ENCODE measurements around the gene TENT5C.

The TENT5C gene

DNA sequence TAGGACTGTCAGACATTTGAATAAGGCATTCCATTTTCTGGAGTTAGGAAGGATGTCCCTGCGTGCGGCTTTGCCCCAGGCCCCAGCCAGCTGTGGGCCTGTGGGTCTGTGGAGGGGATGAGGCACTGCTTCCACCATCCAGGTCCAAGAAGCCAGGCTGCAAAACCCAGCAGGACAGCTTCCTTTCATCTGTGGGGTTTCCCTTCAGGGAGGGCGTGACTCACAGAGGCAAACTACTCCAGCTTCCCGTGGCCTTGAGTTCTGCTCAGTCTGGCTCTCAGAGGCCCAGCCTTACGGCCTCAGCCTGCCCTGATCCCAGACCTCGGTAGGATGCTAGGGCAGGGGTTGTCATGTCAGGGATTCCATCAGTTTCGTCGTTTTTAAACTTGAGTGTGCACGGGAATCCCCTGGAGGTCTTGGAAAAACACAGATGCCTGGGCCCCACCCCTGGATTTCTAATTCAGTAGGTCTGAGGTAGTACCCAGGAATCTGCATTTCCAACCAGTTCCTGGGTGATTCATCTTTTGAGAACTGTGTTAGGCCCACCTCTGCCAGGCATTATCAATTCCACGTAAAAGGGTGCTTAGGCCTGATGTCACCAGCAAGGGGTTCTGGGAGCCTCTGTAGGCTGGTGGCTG is 32.3 kb upstream of the TENT5C start:
- no peak for DNase-seq

DNA sequence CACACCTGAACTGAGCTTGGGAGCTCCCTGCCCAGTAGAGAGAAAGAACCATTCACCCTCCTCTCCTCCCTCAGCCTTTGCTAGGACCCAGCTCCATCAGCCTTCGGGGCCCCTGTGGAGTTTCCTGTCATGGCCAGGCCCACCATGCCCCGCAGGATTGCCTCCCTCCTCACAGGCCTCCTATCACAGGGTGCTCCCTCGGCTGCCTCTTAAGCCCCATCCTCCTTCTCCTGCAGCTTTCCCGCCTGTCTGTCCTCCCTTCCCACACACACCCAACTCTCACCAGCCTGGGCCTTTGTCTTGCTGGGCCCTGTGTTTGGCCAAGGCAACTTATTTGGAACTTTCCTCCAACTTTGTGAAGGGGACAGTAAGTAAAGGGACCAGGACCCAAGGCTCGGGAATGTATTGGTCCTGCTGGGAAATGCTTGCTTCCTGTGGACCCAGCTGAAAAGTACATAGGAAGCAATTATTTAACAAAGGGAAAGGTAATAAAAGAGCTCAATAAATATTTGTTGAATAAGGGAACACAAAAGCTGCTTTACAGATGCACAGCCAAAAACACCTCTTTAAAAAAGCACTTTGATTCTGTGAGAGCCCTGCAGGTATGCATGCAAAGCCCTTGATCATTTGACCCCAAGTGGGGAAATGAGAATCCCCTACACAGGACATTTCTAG is 31.6 kb upstream of the TENT5C start:
- no peak for DNase-seq

DNA sequence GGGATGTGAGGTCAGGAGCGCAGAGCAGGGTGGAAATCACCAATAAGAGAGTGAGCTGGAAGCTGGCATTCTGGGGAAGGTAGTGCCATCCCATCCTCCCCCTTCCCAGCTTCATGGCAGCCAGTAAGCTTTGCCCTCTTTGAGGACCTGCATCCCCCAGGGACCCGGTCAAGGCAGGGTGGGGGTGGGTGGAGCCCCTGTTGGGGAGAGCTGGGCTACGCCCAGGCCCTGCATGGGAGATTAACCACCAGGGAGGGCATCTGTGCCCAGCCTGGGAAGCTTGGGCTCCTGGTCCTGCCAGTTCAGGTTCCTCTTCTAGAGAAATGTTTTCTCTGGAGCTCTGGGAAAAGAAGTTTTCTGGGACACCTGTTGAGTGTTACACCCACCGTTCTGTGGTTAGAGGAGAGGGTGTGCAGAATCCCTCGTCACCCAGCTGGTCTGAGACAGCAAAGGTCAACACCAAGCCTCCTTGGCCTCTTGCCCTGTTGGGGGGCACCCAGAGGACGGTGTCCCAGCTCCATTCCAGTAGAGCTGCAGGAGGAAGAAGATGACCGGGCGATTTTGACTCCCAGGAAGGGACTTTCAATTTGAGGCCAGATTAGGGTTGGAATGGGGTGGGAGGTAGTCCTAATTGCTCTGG is 30.1 kb upstream of the TENT5C start:
- DNase-seq = no peak

DNA sequence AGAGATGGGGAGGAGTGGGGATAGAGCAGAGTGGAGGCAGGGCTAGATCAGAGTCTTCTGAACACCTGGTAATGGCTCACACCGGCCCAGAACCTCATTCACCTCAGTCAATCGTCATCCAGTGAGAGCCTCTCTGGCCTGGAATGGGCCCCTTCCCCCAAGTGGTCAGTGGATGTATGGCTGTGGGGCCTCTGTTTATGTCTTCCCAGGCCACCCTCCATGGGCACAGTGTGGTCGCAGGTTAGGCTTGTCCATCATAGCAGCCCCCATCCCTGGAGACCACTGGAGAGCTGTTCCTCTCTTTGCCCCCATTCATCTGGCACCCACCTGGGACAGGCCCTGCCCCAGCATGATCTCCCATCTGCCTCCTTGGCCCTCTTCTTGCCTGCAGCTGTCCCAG is 29.6 kb upstream of the TENT5C start:
- no peak for DNase-seq

DNA sequence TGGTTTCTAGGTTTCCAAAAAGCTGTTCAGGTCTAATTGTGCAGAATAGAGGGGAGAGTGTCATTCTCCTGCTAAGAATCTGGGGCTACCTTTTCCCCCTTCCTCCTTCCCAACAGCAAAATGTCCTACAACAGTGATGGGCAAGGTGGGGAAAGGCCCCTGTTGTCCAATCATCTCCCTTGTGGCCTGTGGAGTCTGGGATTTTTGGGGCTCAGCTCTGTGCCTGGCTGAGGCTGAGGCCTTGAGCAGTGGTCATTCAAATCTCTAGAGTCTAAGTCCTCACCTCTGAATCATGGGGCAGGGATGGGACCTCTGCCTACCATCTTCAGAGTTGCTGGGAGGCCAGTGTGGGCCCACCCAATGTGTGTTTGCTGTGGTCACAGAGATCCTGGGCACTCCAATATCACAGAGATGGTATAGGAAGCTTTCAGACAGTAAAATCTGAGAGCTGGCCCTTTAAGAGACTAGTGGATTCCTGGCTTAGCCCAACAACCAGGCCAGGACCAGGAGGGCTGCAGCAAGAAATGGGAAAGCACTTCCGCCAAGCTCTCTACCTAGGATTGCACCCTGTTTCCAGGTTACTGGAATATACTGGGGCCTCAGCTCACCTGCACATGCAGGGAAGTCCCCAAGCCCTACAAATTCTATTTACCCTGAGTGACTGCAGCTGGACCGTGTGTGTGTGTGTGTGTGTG is 28.5 kb upstream of the TENT5C start:
- DNase-seq = no peak

DNA sequence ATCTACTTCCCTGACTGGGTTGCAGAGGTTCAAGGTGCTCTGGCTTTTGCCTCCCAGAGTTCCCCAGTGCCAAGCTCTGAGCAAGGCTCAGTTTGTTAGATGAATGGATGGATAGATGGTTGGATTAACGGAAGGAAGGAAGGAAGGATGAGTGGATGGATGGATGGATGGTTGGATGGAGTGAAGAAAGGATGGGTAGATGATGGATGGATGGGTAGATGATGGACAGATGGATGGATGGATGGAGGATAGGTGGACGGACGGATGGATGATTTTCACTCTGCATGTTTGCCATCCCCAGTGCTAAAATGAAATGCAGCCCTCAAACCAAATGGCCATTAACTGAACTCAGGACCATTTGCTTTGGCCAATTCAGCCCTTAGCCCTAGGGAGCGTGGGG is 27.4 kb upstream of the TENT5C start:
- DNase-seq = no peak

DNA sequence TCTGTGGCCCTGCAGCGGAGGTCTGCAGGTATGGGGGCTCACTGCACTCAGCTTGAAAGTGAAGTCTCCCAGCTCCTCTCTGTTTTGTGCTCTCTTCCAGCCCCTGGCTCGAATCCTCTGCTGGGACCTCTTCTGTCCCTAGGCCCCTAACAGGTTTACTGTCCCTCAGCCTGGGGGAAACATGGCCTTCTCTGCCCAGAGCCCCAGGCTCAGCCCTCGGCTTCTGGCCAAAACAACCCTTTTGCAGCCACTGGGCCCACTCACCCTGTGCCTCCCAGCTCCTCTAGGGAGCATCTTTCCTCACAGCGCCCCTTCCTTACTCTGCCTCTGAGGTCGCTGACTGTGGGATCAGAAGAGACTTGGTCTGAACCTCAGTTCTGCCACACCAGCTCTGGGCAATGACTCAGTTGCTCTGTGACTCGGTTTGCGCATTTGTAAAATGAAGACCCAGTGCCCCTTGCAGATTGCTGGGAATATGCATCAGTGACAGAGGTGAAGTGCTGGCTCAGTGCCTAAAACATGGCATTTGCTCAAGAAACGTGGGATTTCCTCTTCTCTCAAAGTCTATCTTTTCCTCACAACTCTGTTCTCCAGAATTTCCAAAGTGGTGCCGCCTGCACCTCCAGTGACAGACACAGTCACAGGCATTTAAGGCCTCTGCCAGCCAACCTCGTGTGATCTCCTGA is 26.5 kb upstream of the TENT5C start:
- no peak for DNase-seq

DNA sequence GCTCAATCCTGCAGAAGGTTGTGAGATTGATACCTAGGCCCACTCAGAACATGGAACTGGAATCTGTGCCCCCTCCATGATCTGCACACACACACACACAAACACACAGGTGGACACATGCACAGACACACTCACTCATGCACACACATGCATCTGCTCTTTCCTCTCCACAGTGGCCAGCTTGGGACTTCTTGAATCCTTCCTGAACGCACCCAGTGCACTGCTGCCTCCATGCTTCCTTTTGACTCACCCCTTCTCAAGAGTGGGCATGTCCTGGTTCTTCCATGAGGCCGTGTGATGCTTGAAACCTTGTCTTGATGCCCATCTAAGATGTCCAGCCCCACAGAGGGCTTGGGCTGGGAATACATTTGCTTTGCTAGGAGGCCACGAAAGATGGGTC is 25.4 kb upstream of the TENT5C start:
- DNase-seq = no peak

DNA sequence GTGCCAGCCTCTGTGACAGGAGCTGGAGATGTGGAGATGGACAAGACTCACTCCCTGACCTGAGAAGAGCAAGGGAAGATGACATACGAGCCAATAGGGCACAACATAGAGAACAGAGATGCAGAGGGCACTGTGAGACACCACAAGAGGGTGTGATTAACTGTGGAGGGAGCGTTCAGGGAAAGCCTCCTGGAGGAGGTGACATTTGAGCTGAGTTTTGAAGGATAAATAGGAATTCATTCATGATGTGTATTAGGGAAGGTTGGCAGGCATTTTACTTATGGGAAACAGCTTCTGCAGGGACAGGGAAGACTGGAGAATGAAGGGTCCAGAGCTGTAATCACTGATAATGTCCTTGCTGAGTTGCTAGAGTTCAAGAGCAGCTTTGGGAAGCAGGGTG is 25.0 kb upstream of the TENT5C start:
- no peak for DNase-seq

DNA sequence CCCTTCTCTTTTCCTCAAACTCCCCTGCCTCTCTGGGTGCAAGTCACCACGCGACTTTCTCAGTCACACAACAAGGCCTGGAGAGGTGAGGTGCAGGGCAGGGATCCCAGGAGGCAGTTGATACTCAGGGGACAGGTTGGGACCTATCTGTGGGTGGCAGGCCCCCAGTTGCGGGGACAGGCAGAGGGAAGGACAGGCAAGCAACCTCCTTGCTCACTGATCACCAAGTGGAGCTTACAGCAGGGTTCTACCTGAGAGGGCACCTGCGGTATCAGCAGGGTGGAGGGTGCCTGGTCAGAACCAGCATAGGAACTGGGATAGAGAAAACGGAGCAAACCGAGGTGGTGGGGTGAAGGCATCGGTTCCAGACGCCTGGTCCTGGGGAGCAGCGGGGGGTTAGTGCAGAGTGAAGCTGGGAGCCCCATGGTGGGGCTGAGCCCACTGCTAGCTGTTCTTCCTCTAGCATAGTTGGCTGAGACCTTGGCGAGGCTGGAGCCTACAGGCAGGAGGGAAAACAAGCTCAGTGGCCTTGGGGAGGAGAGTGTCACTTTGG is 24.4 kb upstream of the TENT5C start:
- no peak for DNase-seq

DNA sequence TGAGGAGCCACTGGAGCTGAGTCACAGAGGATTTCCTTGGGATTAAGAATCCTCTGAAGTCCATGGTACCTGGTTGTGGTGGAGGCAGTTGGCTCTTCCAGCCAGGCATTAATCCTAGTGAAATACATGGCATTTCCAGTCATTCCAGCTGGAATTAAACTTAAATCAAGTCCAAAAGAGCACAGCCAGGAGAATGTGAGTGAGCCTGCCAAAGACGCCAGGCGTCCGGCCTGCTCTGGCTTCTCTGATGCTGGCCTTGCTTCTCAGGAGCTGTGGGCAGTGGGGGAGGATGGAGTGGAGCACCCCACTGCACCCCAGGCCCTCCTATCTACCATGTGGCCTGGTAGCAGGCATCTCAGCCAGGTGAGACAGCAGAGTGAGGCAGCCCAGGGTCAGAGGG is 23.4 kb upstream of the TENT5C start:
- no peak for DNase-seq

DNA sequence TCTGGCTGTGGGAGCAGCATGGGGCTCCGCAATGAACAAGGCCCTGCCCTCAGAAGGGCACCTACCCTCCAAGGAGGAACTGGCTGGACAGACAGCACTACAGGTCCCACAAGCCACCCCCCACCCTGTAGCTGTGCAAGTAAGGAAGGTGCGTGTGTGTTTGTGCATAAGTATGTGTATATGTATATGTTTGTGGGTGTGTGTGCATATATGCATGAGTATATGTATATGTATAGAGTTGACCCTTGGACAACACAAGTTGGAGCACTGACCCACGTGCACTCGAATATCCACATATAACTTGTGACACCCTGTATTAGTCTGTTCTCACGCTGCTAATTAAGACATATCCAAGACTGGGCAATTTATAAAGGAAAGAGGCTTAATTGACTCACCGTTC is 22.6 kb upstream of the TENT5C start:
- no peak for DNase-seq

DNA sequence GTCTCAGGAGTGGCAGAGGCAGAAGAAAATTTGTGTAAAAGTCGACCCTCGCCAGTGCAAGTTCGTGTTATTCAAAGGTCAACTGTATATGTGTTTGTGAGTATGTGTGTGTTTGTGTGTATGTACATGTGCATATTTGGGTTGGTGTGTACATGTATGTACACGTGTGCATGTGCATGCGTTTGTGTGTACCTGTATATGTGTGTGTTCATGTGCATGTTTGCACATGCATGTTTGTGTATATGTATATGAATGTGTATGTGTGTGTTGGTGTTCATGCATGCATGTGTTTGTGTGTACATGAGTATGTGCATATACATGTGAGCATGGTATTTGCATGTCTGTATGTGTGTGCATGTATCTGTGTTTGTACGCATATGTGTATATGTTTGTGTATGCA is 21.7 kb upstream of the TENT5C start:
- DNase-seq = no peak

DNA sequence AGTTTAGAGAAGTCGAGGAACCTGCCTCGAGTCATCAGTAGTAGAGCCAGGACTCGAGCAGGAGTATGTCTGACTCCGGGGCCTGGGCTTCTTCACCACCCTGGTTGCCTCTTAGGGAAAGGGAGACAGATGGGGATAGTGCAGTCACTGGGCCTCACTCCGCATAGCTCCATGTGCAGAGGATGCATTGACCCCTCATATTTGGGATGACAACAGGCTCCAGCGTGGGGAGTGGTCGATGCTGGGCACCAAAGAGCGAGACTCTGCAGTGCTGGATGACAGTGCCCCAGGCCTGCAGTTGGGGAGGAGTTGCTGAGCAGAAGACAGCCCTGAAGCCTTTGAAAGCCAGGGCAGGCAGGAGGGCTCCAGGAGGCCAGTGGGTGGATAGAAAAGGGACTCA is 20.8 kb upstream of the TENT5C start:
- no peak for DNase-seq

DNA sequence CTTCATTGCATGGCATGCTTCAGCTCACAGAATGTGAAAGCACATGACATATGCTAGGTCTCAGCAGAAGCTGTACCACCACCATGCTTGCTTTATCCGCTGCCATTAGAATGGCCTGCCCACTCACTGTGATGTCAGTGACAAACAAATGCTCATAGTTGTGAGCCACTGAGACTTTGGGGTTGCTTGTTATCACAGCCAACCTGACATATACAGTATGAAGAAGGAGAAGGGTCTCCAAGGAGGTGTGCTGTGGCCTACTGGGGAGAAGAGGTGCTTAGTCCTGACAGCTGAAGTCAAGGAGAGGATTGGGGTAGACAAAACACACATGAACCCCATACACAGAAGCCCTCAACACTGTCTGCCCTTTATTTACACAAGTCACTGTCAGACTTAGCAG is 19.5 kb upstream of the TENT5C start:
- no peak for DNase-seq

DNA sequence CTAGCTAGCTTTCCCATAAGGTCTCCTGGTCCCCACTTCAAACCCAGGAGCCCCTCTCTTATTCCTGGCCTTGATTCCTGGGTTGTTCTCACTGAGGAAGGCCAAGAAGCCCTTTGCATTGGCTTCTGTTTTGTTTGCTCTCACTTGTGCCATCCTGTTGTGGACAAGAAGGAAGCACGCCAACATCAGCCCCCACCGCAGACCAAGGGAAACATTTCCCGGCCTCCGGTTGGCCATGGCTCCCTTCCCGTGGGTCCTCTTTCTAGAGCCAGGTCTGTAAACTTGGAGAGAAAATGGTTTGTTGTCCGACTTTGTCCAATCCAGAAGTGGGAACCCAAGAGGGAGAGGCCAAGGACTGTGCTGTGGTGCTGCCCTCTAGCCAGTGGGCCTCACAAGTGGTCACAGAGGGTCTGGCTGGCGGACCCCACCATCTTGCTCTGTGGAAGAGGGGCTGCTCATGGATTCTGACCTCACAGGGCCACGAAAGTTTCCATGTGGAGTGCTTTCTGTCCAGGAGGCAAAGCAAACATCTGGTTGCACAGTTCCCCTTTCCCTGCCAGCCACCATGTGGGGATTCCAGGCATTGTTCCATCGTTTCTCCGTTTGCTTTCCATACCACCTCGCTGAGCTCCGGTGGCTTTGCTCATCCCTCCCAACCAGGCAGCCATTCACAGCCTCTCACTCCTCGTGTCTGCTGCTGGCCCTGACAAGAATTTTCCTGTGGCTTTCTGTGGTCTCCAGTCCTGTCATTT is 18.9 kb upstream of the TENT5C start:
- DNase-seq = no peak

DNA sequence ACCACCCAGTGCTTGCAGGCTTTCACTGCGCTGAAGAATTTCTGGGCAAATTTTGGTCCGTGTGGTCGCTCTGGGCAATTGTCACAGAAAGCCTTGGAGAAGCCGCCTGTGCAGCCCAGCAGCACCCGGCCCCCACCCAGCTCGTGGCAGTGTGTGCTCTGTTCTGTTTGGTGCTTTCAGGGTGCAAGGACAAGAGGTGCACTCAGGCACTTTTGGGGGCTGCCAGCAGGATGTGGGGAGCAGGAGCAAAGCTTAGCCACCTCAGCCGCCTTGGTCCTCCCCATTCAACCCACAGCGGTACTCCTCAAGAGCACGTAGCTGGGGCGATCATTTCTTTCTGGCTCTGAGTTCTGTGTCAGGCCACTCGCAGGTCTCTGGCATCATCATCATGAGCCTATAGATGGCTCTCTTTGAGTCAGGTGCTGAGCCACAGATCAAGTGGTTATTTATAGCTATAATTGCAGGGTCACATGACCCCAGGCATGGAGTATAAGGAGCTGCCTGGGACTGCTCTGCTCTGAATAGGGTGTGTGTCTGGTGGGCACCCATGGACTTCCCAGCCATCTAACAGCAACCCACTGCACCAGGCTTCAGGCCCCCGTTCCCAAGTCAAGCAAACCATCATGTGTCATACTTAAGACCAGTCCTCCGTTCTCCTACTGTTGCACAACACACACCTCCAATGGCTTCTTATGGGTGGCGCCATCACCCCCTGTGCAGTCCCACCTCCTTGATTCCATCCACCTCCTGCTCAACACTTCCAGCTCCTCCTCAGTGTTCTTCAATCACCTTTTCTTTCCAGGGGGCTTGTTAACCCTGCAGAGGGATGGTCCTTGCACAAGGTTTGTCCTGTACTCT is 18.1 kb upstream of the TENT5C start:
- no peak for DNase-seq

DNA sequence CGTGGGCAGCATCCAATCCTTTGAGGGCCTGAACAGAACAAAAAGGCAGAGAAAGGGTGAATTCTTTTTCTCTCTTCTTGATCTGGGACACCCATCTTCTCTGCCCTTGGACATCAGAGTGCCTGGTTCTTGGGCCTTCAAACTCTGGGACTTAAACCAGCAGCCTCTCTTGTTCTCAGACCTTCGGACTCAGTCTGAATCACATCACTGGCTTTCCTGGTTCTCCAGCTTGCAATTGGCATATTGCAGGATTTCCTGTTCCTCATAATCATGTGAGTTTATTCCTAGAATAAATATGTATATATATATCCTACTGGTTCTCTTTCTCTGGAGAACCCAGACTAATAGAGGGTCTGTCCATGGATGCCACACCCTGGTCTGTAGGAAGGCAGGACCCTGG is 16.3 kb upstream of the TENT5C start:
- no peak for DNase-seq

DNA sequence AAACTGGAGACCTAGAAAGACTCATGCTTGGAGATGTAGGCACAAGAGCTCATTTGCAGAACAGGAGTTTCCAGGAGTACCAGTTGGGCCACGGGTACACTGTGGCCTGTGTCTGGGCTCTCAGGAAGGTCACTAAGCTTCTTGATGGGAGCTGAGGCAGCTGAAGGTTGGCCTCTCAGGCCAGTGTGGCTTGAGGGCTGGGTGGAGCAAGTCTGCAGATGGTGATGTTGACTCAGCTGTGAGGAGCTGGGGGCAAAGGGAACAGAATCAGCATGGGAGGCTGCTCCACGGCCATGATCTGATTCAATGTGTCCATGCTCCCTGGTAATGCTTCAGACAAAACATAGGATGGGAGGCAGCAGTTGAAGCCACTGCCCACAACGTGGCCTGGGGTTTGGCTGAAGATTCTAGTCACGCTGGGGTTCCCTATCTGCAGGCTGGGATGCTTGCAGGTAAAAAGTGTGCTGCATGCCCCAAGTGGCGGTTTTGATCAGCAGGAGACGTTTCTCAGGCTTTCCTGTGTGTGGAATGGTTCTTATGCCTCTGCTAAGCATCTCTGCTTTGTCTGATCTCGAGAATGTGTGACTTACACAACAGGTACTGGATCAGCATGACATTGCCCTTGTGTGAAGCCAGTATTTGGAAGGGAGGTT is 15.4 kb upstream of the TENT5C start:
- no peak for DNase-seq

DNA sequence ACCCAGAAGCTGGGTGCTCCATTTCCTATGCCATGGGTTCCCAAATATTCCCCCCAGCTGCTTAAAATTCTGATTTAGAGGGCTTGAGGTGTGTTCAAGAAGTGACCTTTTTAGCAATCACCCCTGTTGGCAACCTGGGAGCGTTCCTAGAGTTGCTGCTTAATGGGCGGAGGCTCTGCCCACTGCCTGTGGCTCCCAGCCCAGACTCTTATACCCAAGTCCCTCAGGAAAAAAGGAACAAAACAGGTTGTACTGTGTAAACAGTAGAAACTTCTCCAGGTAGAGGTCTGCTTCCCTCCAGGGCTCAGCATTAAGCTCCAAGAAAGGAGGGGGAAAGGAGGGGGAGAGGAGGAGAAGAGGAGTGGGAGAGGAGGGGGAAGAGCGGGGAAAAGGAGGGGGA is 14.6 kb upstream of the TENT5C start:
- no peak for DNase-seq

DNA sequence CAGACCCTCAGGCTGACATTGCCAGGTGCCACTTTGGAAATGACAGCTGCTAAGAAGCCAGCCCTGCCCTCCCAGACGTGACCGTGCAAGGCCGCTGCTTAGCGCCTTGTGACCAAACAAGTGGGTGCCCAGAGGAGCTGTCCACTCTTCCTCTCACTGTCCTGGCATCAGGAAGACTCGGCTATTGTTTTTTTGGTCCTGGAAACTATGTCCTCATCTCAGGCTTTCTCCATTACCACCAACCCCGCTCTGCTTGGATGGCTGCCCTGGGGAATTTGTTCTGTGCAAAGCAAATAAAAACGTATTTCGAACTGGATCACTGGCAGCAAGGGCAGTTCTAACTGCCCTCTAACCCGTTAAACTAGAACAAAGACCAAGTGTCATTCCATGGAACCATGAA is 13.7 kb upstream of the TENT5C start:
- DNase-seq = no peak
